Chondrocyte (in vitro differentiated cells): ENCODE results near the gene NAALADL2. TPM values are rescaled to one million over a fixed set of nuclear protein-coding genes. Genes with fewer than 3 reads are reported as not detected.

Source experiments
- DNase-seq: peaks from one replicate; pipeline ENCODE4 v3.0.0; 2021; ENCODE audit warnings: mixed read lengths, low spot score
- H3K27ac Mint-ChIP-seq: one replicate; pipeline ENCODE4 v1.8.0; 2021; ENCODE audit warnings: mild to moderate bottlenecking, moderate library complexity, mixed read lengths; ENCODE audit not compliant: unreplicated experiment
- H3K27me3 Mint-ChIP-seq: 2 replicates; pipeline ENCODE4 v1.8.0; 2021; ENCODE audit warnings: low read depth, mixed read lengths
- H3K36me3 Mint-ChIP-seq: 2 replicates; pipeline ENCODE4 v1.8.0; 2021; ENCODE audit warnings: low read depth, mixed read lengths
- H3K4me1 Mint-ChIP-seq: 2 replicates; pipeline ENCODE4 v1.8.0; 2021; ENCODE audit warnings: low read depth, mild to moderate bottlenecking, mixed read lengths
- H3K4me3 Mint-ChIP-seq: one replicate; pipeline ENCODE4 v1.8.0; 2021; ENCODE audit warnings: mild to moderate bottlenecking, moderate library complexity, mixed read lengths; ENCODE audit not compliant: unreplicated experiment
- H3K9me3 Mint-ChIP-seq: 2 replicates; pipeline ENCODE4 v1.8.0; 2021; ENCODE audit warnings: low read depth, mixed read lengths
- CTCF ChIP-seq: fragments of 200-600 bp; sonication (generic); IDR thresholded peaks from 2 replicates; pipeline ENCODE4 v1.5.0; 2021; ENCODE audit warnings: antibody characterized with exemption, mild to moderate bottlenecking, moderate library complexity
- total RNA-seq: library from RNA; stranded (reverse); gene quantifications from 3 replicates; pipeline ENCODE4 v1.2.1, GENCODE V29; 2021

Gene NAALADL2
- total RNA-seq, 1 donor from 2014 or later: 8.0 TPM

- no peak for TF ChIP-seq CTCF
- H3K4me3 Mint-ChIP-seq: no peak overlapping the region
- H3K9me3 Mint-ChIP-seq: no peaks in the 10 kb centered on the region
- H3K4me1 Mint-ChIP-seq: no peaks in the 10 kb centered on the region
- H3K27ac Mint-ChIP-seq: no peak overlapping the region
- no peaks in the 10 kb centered on the region for H3K36me3 Mint-ChIP-seq
- no peak for DNase-seq
- H3K27me3 Mint-ChIP-seq: no peaks in the 10 kb centered on the region
These were observed 610.0 kb downstream of the NAALADL2 start for GRCh38 chr3:175469124-175469523.

- no peak for DNase-seq
- Mint-ChIP-seq H3K4me1 (no peaks in the 10 kb centered on the region), H3K4me3 (no peak overlapping the region), H3K27me3 (no peaks in the 10 kb centered on the region), H3K9me3 (no peaks in the 10 kb centered on the region), H3K27ac (no peak overlapping the region), H3K36me3 (no peaks in the 10 kb centered on the region)
- TF ChIP-seq CTCF: no peak
These were observed 616.6 kb downstream of the NAALADL2 start for GRCh38 chr3:175475765-175476164.

GRCh38 chr3:175476489-175476888 is 617.4 kb downstream of the NAALADL2 start:
- Mint-ChIP-seq H3K4me3 (no peak overlapping the region), H3K9me3 (no peaks in the 10 kb centered on the region), H3K4me1 (no peaks in the 10 kb centered on the region), H3K27me3 (no peaks in the 10 kb centered on the region), H3K36me3 (no peaks in the 10 kb centered on the region), H3K27ac (no peak overlapping the region)
- DNase-seq: no peak
- TF ChIP-seq CTCF: no peak

GRCh38 chr3:175477651-175478224 is 618.6 kb downstream of the NAALADL2 start:
- DNase-seq: no peak
- Mint-ChIP-seq H3K4me1 (no peaks in the 10 kb centered on the region), H3K9me3 (no peaks in the 10 kb centered on the region), H3K4me3 (no peak overlapping the region), H3K27me3 (no peaks in the 10 kb centered on the region), H3K27ac (no peak overlapping the region), H3K36me3 (no peaks in the 10 kb centered on the region)
- no peak for TF ChIP-seq CTCF

GRCh38 chr3:175478301-175478700 is 619.2 kb downstream of the NAALADL2 start:
- no peak overlapping the region for H3K27ac Mint-ChIP-seq
- no peak for TF ChIP-seq CTCF

More at GRCh38 chr3:175478301-175478700, 619.2 kb downstream of the NAALADL2 start:
- Mint-ChIP-seq H3K4me1 (no peaks in the 10 kb centered on the region), H3K36me3 (no peaks in the 10 kb centered on the region), H3K27me3 (no peaks in the 10 kb centered on the region), H3K4me3 (no peak overlapping the region), H3K9me3 (no peaks in the 10 kb centered on the region)
- no peak for DNase-seq
